ENCODE data around the gene LRMDA.

The LRMDA gene

GRCh38 chr10:75679536-75679935 lies 248.1 kb downstream of the LRMDA start:
- DNase-seq = no peak

GRCh38 chr10:75681334-75681733 lies 249.9 kb downstream of the LRMDA start:
- no peak for DNase-seq

GRCh38 chr10:75682649-75683557 lies 251.5 kb downstream of the LRMDA start:
- no peak for DNase-seq

- no peak for DNase-seq
Measured at GRCh38 chr10:75685187-75685586, 253.8 kb downstream of the LRMDA start.

GRCh38 chr10:75688506-75689300 lies 257.3 kb downstream of the LRMDA start:
- no peak for DNase-seq

- no peak for DNase-seq
Measured at GRCh38 chr10:75693489-75693888, 262.1 kb downstream of the LRMDA start.

GRCh38 chr10:75694269-75694668 lies 262.8 kb downstream of the LRMDA start:
- no peak for DNase-seq

- DNase-seq = no peak
Measured at GRCh38 chr10:75694790-75695189, 263.4 kb downstream of the LRMDA start.

GRCh38 chr10:75695994-75696393 lies 264.6 kb downstream of the LRMDA start:
- no peak for DNase-seq

- DNase-seq = no peak
Measured at GRCh38 chr10:75696536-75696935, 265.1 kb downstream of the LRMDA start.

GRCh38 chr10:75703191-75703854 lies 271.9 kb downstream of the LRMDA start:
- DNase-seq = peak; percentile 3

- DNase-seq = no peak
Measured at GRCh38 chr10:75705426-75705825, 274.0 kb downstream of the LRMDA start.

- DNase-seq = no peak
Measured at GRCh38 chr10:75707080-75707840, 275.8 kb downstream of the LRMDA start.

- peak; percentile 75 for DNase-seq
Measured at GRCh38 chr10:75708060-75708459, 276.6 kb downstream of the LRMDA start.

GRCh38 chr10:75709245-75709644 lies 277.8 kb downstream of the LRMDA start:
- DNase-seq = no peak

GRCh38 chr10:75709811-75710210 lies 278.4 kb downstream of the LRMDA start:
- DNase-seq = no peak

- DNase-seq = no peak
Measured at GRCh38 chr10:75712242-75712880, 280.9 kb downstream of the LRMDA start.

GRCh38 chr10:75716506-75716905 lies 285.1 kb downstream of the LRMDA start:
- DNase-seq = no peak

- no peak for DNase-seq
Measured at GRCh38 chr10:75717126-75717916, 285.9 kb downstream of the LRMDA start.

- peak; percentile 68 for DNase-seq
Measured at GRCh38 chr10:75718991-75719390, 287.6 kb downstream of the LRMDA start.

- DNase-seq = no peak
Measured at GRCh38 chr10:75720157-75720556, 288.7 kb downstream of the LRMDA start.

All from NCI-H82 (cell line).